DOHH2 (cell line): ENCODE data around the gene SETD3.

Experiments used
- H3F3A ChIP-seq: fragments of 200-600 bp; sonication (generic), shearing (Covaris generic); 2 replicates; pipeline ENCODE4 v1.6.0; 2016; ENCODE audit warnings: antibody characterized with exemption, mild to moderate bottlenecking; ENCODE audit not compliant: control insufficient read depth, insufficient read depth
- H3K27ac ChIP-seq: fragments of 200-600 bp; sonication (generic); 2 replicates; pipeline ENCODE4 v1.5.1; 2014; ENCODE audit warnings: low read depth, mild to moderate bottlenecking, low read length, moderate library complexity
- H3K27me3 ChIP-seq: fragments of 200-600 bp; sonication (generic); 2 replicates; pipeline ENCODE4 v1.6.1; 2014; ENCODE audit warnings: mild to moderate bottlenecking, low read length, mixed read lengths; ENCODE audit not compliant: control insufficient read depth
- H3K36me3 ChIP-seq: fragments of 200-600 bp; sonication (generic); 2 replicates; pipeline ENCODE4 v1.6.1; 2014; ENCODE audit warnings: mild to moderate bottlenecking, low read length, moderate library complexity, mixed read lengths; ENCODE audit not compliant: control insufficient read depth
- H3K4me1 ChIP-seq: fragments of 200-600 bp; sonication (generic); 2 replicates; pipeline ENCODE4 v1.6.1; 2014; ENCODE audit warnings: mild to moderate bottlenecking, low read length, mixed read lengths; ENCODE audit not compliant: control insufficient read depth
- H3K4me2 ChIP-seq: fragments of 200-600 bp; sonication (generic); 2 replicates; pipeline ENCODE4 v1.6.0; 2014; ENCODE audit warnings: mild to moderate bottlenecking, low read length, moderate library complexity
- H3K4me3 ChIP-seq: fragments of 200-600 bp; sonication (generic); 2 replicates; pipeline ENCODE4 v1.5.1; 2014; ENCODE audit warnings: mild to moderate bottlenecking, low read length, mixed read lengths
- H3K79me2 ChIP-seq: fragments of 200-600 bp; sonication (generic); 2 replicates; pipeline ENCODE4 v1.6.1; 2014; ENCODE audit warnings: mild to moderate bottlenecking, low read length, mixed read lengths; ENCODE audit not compliant: control insufficient read depth
- H3K9me2 ChIP-seq: fragments of 200-600 bp; sonication (generic); replicated peaks from 2 replicates; pipeline ENCODE4 v1.6.1; 2014; ENCODE audit warnings: mild to moderate bottlenecking, low read length, mixed read lengths; ENCODE audit not compliant: control insufficient read depth
- H3K9me3 ChIP-seq: fragments of 200-600 bp; sonication (generic); 2 replicates; pipeline ENCODE4 v1.6.1; 2014; ENCODE audit warnings: antibody characterized with exemption, low read length, mixed read lengths; ENCODE audit not compliant: control insufficient read depth, insufficient read depth
- H4K20me1 ChIP-seq: fragments of 200-600 bp; sonication (generic); 2 replicates; pipeline ENCODE4 v1.6.0; 2014; ENCODE audit warnings: low read depth, mild to moderate bottlenecking, antibody characterized with exemption, low read length, moderate library complexity; ENCODE audit not compliant: control insufficient read depth, insufficient read depth
- CTCF ChIP-seq: fragments of 200-600 bp; sonication (generic); IDR thresholded peaks from one replicate; pipeline ENCODE4 v1.5.1; 2014; ENCODE audit warnings: antibody characterized with exemption, mild to moderate bottlenecking, low read depth, low read length; ENCODE audit not compliant: poor library complexity, severe bottlenecking
- EZH2phosphoT487 ChIP-seq: fragments of 200-600 bp; sonication (generic); IDR thresholded peaks from 2 replicates; pipeline ENCODE4 v1.6.1; 2017; ENCODE audit warnings: borderline replicate concordance, mild to moderate bottlenecking, antibody characterized with exemption, low read length, moderate library complexity, mixed read lengths

SETD3 gene

GRCh38 chr14:99509871-99510555, 29.4 kb upstream of the SETD3 start:
- H3K4me2 ChIP-seq, result no peak overlapping the region
- peaks cover 5% of the 10 kb centered on the region; the same call in 1 of the 2 replicates for H3F3A ChIP-seq
- no peaks in the 10 kb centered on the region for H3K9me3 ChIP-seq
- H4K20me1 ChIP-seq, result no peaks in the 10 kb centered on the region
- H3K4me1 ChIP-seq, result no peaks in the 10 kb centered on the region
- TF ChIP-seq EZH2phosphoT487, result no peak
- TF ChIP-seq CTCF, result no peak
- no peaks in the 10 kb centered on the region for H3K9me2 ChIP-seq
- no peaks in the 10 kb centered on the region for H3K27me3 ChIP-seq
- no peaks in the 10 kb centered on the region for H3K79me2 ChIP-seq
- no peak overlapping the region for H3K27ac ChIP-seq
- H3K36me3 ChIP-seq, result peaks cover 43% of the 10 kb centered on the region
- H3K4me3 ChIP-seq, result no peak overlapping the region

DNA sequence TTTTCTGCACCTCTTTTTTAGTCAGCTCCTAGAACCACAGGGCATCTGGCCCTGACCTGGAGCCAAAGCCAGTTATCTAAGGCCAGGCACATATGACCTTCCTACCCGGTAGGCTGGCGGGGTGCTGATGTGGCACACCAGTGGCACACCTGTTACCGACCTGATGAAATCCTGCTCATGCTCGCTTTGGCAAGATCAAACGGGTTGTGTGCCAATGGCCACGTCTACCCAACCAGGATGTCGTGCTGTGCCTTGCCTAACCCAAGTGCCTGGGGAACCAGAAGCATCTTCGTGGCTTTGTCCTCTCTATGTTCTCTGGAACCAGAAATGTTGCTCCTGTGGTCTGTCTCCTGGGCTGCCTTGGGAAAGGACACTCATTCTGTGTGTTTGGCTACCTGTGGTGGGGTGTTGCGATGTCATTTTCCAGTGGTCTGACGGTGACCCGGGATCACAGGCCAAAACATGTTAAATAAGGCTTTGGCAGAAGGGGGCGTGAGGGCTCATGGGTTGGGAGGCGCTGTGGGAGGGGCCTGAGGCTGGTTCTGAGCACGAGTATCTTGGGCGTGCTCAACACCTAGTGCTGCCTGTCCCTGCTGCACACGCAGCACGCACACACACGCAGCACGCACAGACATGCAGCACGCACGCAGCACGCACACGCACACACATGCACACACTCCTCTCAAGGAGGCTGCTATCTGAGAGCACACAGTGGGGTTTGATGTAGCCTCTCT, 28.4 kb upstream of the SETD3 start:
- Histone ChIP-seq H3K27ac (no peak overlapping the region), H4K20me1 (no peaks in the 10 kb centered on the region), H3K4me1 (no peaks in the 10 kb centered on the region), H3K79me2 (no peaks in the 10 kb centered on the region), H3F3A (peaks cover 5% of the 10 kb centered on the region; the same call in 1 of the 2 replicates), H3K4me2 (no peak overlapping the region), H3K4me3 (no peak overlapping the region), H3K27me3 (no peaks in the 10 kb centered on the region), H3K9me3 (no peaks in the 10 kb centered on the region), H3K9me2 (no peaks in the 10 kb centered on the region), H3K36me3 (peaks cover 50% of the 10 kb centered on the region)
- TF ChIP-seq CTCF (no peak), EZH2phosphoT487 (no peak)

DNA sequence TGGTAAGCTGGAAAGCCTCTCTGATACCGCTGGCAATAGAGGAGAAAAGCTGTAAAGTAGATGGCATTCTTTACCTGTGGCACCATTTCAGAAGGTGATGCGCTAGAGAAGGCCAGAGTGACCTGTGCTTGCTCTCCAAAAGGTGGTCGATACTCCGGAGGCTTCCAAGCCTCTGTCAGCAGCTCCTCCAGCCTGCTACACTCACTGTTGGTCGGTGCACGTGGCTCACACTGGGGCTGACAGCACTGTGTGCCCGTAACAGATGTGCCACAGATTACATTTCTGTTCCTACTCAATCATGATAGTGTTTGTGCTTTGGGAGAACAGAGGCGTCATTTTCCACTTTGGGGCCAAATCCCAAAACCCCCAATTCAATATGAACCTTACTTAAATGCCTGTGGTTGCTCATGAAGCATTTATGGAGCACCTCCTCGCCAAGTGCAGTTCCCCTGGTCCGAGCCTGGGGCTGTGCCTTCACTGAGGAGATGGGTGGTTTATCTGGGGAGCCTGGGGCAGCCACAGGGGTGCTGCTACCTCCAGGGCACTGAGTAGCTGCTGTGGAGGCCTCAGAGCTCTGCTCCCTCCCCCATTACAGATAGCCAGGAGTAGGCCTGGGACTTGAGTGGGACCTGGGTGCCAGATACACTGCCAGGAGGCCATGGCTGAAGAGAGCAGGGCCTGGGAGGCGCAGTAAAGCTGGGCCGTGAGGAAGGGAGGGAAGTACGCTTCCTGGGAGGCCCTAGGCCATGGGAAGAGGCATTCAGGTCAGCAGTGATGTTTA, 27.4 kb upstream of the SETD3 start:
- H3K4me1 ChIP-seq, result no peaks in the 10 kb centered on the region
- no peaks in the 10 kb centered on the region for H4K20me1 ChIP-seq
- H3K9me2 ChIP-seq, result no peaks in the 10 kb centered on the region
- H3K36me3 ChIP-seq, result peaks cover 61% of the 10 kb centered on the region
- H3K27ac ChIP-seq, result no peak overlapping the region
- no peaks in the 10 kb centered on the region for H3K79me2 ChIP-seq
- TF ChIP-seq CTCF, result no peak
- TF ChIP-seq EZH2phosphoT487, result no peak
- no peaks in the 10 kb centered on the region for H3K9me3 ChIP-seq
- no peak overlapping the region for H3K4me2 ChIP-seq
- peaks cover 5% of the 10 kb centered on the region; the same call in 1 of the 2 replicates for H3F3A ChIP-seq
- no peaks in the 10 kb centered on the region for H3K27me3 ChIP-seq
- no peak overlapping the region for H3K4me3 ChIP-seq
